Right lobe of liver (tissue), 6 donors: ENCODE results near the gene SPATA16. TPM values are rescaled to one million over a fixed set of nuclear protein-coding genes. Genes with fewer than 3 reads are reported as not detected.
"Not testable (repeated sequence)": the region's sequence is repeated elsewhere in the genome, so short reads cannot be mapped to it uniquely, and the experiment has no call there.

Source experiments
- ATAC-seq, 4 donors: fragments of 200-7000 bp; cut with Tn5 transposase; one replicate each; pipeline ENCODE4 v1.9.1; 2020; ENCODE audit warnings: mild to moderate bottlenecking in 4 of 4, moderate library complexity in 4 of 4
- DNase-seq, 3 donors: peaks; one replicate each; pipeline ENCODE4 v3.0.0-alpha.2; 2020
- H3K27ac ChIP-seq, 3 donors: fragments of 200-600 bp; one replicate each; pipeline ENCODE4 v1.8.0; 2022
- H3K27me3 ChIP-seq, 2 donors: fragments of 200-600 bp; one replicate each; pipeline ENCODE4 v1.8.0; 2022
- H3K36me3 ChIP-seq, 4 donors: fragments of 200-600 bp; sonication (generic) in 1 of 4; one replicate each; pipeline versions ENCODE4 v1.5.1 to v1.8.0; 2017 to 2022; ENCODE audit warnings: control low read depth in 1 of 4
- H3K4me1 ChIP-seq, 4 donors: fragments of 200-600 bp; sonication (generic) in 1 of 4; one replicate each; pipeline versions ENCODE4 v1.5.1 to v1.8.0; 2017 to 2022; ENCODE audit warnings: control low read depth in 1 of 4
- H3K4me3 ChIP-seq, 3 donors: fragments of 200-600 bp; one replicate each; pipeline ENCODE4 v1.8.0; 2022
- H3K9me3 ChIP-seq, 4 donors: fragments of 200-600 bp; sonication (generic) in 1 of 4; one replicate each; pipeline versions ENCODE4 v1.5.1 to v1.8.0; 2017 to 2022; ENCODE audit warnings: control low read depth in 1 of 4
- CTCF ChIP-seq, 4 donors: fragments of 200-600 bp in 3 of 4; fragments of 450-650 bp in 1 of 4; IDR thresholded peaks; one replicate each; pipeline versions ENCODE4 v1.5.1 to v1.8.0; 2016 to 2022; ENCODE audit warnings: antibody characterized with exemption in 4 of 4, mild to moderate bottlenecking in 2 of 4
- POLR2A ChIP-seq: fragments of 450-650 bp; IDR thresholded peaks from one replicate; pipeline ENCODE4 v1.6.1; 2017; ENCODE audit warnings: antibody characterized with exemption, mild to moderate bottlenecking
- WGBS: methylation state at CpG from one replicate; pipeline ENCODE4 v1.1.6; 2018; ENCODE audit warnings: low coverage, low lambda C conversion rate; ENCODE audit not compliant: insufficient coverage; ENCODE audit errors: missing lambda C conversion rate; 5-methylcytosine and 5-hydroxymethylcytosine counted together
- intact Hi-C, 2 donors: fragments of 100-400 bp; cut with DNase I; formaldehyde crosslinking; loops; one replicate each; pipeline versions ENCODE4 v1.11.2 to v1.14.1; 2022
- total RNA-seq, 6 experiments: library from RNA; depleted of rRNA in 2 of 6; stranded (reverse); fragments of >200 nt in 2 of 6; fragmentation: NEBNext Ultra II Directional in 3 of 6; extraction: Animal tissue kit (Norgen Biotek cat#: 25700) in 3 of 6; gene quantifications; one replicate each; pipeline versions ENCODE4 v1.1.0 to v1.2.4, GENCODE V29; 2016 to 2023
- donor health status: DM: no; HTN: yes; CAD: no.
- donor health status: DM: no; HTN: no; CAD: no.
- donor health status: DM: no; HTN: no; CAD: no.
- donor health status: DM: no; HTN: yes; CAD: no.
- donor health status: DM: no; HTN: yes; CAD: no.

SPATA16 gene
- total RNA-seq, 6 experiments from 2014 or later = not detected

DNA sequence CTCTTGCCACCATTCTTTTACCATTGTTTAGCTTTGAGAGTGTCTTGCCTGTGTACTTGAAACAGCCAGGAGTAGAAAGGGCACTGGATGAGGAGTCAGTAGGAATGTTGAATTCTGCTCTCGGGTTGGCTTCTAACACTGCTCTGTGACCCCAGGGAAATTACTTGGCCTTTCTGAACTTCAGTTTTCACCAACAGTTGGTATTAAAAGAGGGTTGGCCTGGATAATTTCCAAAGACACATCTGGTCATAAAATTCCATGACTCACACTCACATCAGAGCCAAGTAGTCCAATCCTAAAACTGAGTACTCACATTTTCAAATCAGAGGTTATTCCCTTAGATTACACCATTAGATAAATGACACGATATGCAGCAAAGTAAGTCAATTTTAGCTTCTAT lies 248.9 kb downstream of the SPATA16 start:
- DNase-seq = no peak
- WGBS = 26% methylated on average over 2 of the region's 2 CpGs

DNA sequence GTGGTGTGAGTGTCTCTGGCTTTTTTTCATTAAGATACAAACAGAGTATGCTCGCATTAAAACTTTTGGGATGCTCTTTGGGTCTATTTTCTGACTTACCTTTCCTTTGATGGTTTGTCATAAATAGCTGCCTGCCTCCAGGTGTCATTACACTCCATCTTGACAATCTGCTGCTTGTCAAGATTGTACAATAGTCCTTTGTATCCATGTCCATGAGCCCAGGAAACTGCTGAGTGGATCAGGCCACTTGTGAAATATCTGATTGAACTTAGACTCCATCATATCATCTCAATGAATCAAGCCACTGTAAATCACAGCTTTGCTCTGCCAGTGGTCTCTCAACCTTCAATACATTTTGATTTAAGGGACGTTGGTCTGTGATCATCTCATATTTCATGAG lies 255.3 kb downstream of the SPATA16 start:
- intact Hi-C loops = no loop called here
- no peaks in the 10 kb centered on the region for H3K27me3 ChIP-seq
- H3K27ac ChIP-seq = no peak overlapping the region
- 66% methylated on average over 2 of the region's 2 CpGs for WGBS
- DNase-seq (no peak), ATAC-seq (peak in 1 of 4 donors; percentile 84)
- TF ChIP-seq POLR2A (no peak), CTCF (IDR thresholded peaks at IDR 0.05) (peak in 1 of 4 donors; percentile 13)
- no peaks in the 10 kb centered on the region for H3K36me3 ChIP-seq
- no peaks in the 10 kb centered on the region for H3K9me3 ChIP-seq
- H3K4me3 ChIP-seq = no peak overlapping the region
- H3K4me1 ChIP-seq = no peaks in the 10 kb centered on the region

More for the DNA sequence above, 248.9 kb downstream of the SPATA16 start:
- no peak overlapping the region for H3K4me3 ChIP-seq
- no peaks in the 10 kb centered on the region for H3K9me3 ChIP-seq
- intact Hi-C loops = no loop called here
- H3K36me3 ChIP-seq = no peaks in the 10 kb centered on the region
- no peak for TF ChIP-seq CTCF (IDR thresholded peaks at IDR 0.05)
- TF ChIP-seq POLR2A = no peak
- H3K27ac ChIP-seq = no peak overlapping the region
- H3K27me3 ChIP-seq = no peaks in the 10 kb centered on the region
- no peaks in the 10 kb centered on the region for H3K4me1 ChIP-seq
- ATAC-seq = no peak

- WGBS = 21% methylated on average over 1 of the region's 1 CpG
- H3K4me3 ChIP-seq = no peak overlapping the region
These were observed 258.5 kb downstream of the SPATA16 start for GRCh38 chr3:172882563-172882962.

DNA sequence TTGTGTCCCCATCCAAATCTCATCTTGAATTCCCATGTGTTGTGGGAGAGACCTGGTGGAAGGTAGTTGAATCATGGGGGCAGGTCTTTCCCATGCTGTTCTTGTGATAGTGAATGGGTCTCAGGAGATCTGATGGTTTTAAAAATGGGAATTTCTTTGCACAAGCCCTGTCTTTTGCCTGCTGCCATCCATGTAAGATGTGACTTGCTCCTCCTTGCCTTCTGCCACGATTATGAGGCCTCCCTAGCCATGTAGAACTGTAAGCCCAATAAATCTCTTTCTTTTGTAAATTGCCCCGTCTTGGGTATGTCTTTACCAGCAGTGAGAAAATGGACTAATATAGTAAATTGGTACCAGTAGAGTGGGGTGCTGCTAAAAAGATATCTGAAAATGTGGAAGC lies 261.7 kb downstream of the SPATA16 start:
- H3K4me3 ChIP-seq, ATAC-seq, H3K27ac ChIP-seq, H3K36me3 ChIP-seq, H3K9me3 ChIP-seq, H3K27me3 ChIP-seq, H3K4me1 ChIP-seq, intact Hi-C loops, DNase-seq: not testable (repeated sequence)
- 39% methylated on average over 2 of the region's 2 CpGs for WGBS

More at GRCh38 chr3:172882563-172882962, 258.5 kb downstream of the SPATA16 start:
- DNase-seq = no peak
- no peaks in the 10 kb centered on the region for H3K27me3 ChIP-seq
- no peaks in the 10 kb centered on the region for H3K36me3 ChIP-seq
- ATAC-seq = no peak
- intact Hi-C loops = no loop called here
- no peaks in the 10 kb centered on the region for H3K4me1 ChIP-seq
- no peaks in the 10 kb centered on the region for H3K9me3 ChIP-seq
- H3K27ac ChIP-seq = no peak overlapping the region
- TF ChIP-seq CTCF (IDR thresholded peaks at IDR 0.05) (no peak), POLR2A (no peak)

GRCh38 chr3:172877011-172877410 lies 264.0 kb downstream of the SPATA16 start:
- H3K36me3 ChIP-seq = no peaks in the 10 kb centered on the region
- no peak overlapping the region for H3K27ac ChIP-seq
- TF ChIP-seq POLR2A (no peak), CTCF (IDR thresholded peaks at IDR 0.05) (no peak)
- DNase-seq (no peak), ATAC-seq (peak in 1 of 4 donors; percentile 61)
- no peaks in the 10 kb centered on the region for H3K4me1 ChIP-seq
- H3K9me3 ChIP-seq = no peaks in the 10 kb centered on the region
- no peaks in the 10 kb centered on the region for H3K27me3 ChIP-seq
- intact Hi-C loops = no loop called here
- H3K4me3 ChIP-seq = no peak overlapping the region
- 41% methylated on average over 4 of the region's 4 CpGs for WGBS
